IMR-90 (cell line): ENCODE measurements around the gene SIK2. TPM values are rescaled to one million over a fixed set of nuclear protein-coding genes. Genes with fewer than 3 reads are reported as not detected.
A peak's percentile ranks its signal among the peaks of the same experiment; 100 is the strongest.

Experiments
- ATAC-seq: fragments of 200-7000 bp; cut with Tn5 transposase; 2 replicates; pipeline ENCODE4 v1.9.1; 2020; ENCODE audit warnings: low read depth, mild to moderate bottlenecking, moderate library complexity
- BruUV-seq: library from RNA; stranded (reverse); fragments of 400-500 nt; replicated peaks from 2 replicates; lab custom pipeline; 2021; lab: Mats Ljungman, UMichigan
- CTCF ChIA-PET: fragments of 300-600 bp; formaldehyde crosslinking; extraction: SDS; loops from one replicate; lab custom pipeline; 2021; ENCODE audit warnings: antibody characterized with exemption; lab: Yijun Ruan, JAX
- POLR2A ChIA-PET: fragments of 300-600 bp; sonication (Branson Sonifier 250); formaldehyde crosslinking; loops from one replicate; lab custom pipeline; 2022; ENCODE audit warnings: antibody characterized with exemption; ENCODE audit not compliant: unreplicated experiment; lab: Charles Lee
- DNase-seq: peaks from one replicate; pipeline ENCODE4 v3.0.0; 2013
- H2AFZ ChIP-seq: replicated peaks from 2 replicates; pipeline ENCODE3; 2013; ENCODE audit warnings: low read length, mild to moderate bottlenecking; ENCODE audit not compliant: poor library complexity
- H2AK5ac ChIP-seq: 2 replicates; pipeline ENCODE4 v1.6.1; 2013; ENCODE audit warnings: low read depth, low read length, inconsistent platforms
- H2AK9ac ChIP-seq: replicated peaks from 2 replicates; pipeline ENCODE3; 2013; ENCODE audit warnings: mild to moderate bottlenecking, low read depth, low read length, moderate library complexity; ENCODE audit not compliant: poor library complexity
- H2BK120ac ChIP-seq: 2 replicates; pipeline ENCODE4 v1.6.1; 2013; ENCODE audit warnings: low read depth, low read length, inconsistent platforms
- H2BK15ac ChIP-seq: 3 replicates; pipeline ENCODE4 v1.6.1; 2013; ENCODE audit warnings: low read depth, low read length, inconsistent platforms
- H2BK20ac ChIP-seq: 2 replicates; pipeline ENCODE4 v1.6.1; 2013; ENCODE audit warnings: low read depth, mild to moderate bottlenecking, inconsistent platforms, low read length, moderate library complexity
- H2BK5ac ChIP-seq: 2 replicates; pipeline ENCODE4 v1.6.1; 2013; ENCODE audit warnings: mild to moderate bottlenecking, low read depth, low read length, inconsistent platforms; ENCODE audit not compliant: poor library complexity, severe bottlenecking
- H3K14ac ChIP-seq: replicated peaks from 2 replicates; pipeline ENCODE4 v1.6.1; 2013; ENCODE audit warnings: low read depth, low read length, inconsistent platforms
- H3K18ac ChIP-seq: 2 replicates; pipeline ENCODE4 v1.6.1; 2013; ENCODE audit warnings: low read depth, low read length, control low read depth
- H3K23ac ChIP-seq: 2 replicates; pipeline ENCODE4 v1.6.1; 2013; ENCODE audit warnings: low read depth, low read length, inconsistent platforms
- H3K27ac ChIP-seq: 2 replicates; pipeline ENCODE4 v1.5.1; 2013; ENCODE audit warnings: mild to moderate bottlenecking, control low read depth, low read length; ENCODE audit not compliant: insufficient read depth
- H3K27me3 ChIP-seq: 2 replicates; pipeline ENCODE4 v1.6.1; 2013; ENCODE audit warnings: low read length; ENCODE audit not compliant: control insufficient read depth, insufficient read depth
- H3K36me3 ChIP-seq: 2 replicates; pipeline ENCODE4 v1.6.1; 2013; ENCODE audit warnings: low read length, mixed read lengths; ENCODE audit not compliant: control insufficient read depth, insufficient read depth
- H3K4ac ChIP-seq: 2 replicates; pipeline ENCODE4 v1.6.1; 2013; ENCODE audit warnings: low read depth, low read length, inconsistent platforms
- H3K4me1 ChIP-seq: 2 replicates; pipeline ENCODE4 v1.6.1; 2013; ENCODE audit warnings: low read length, mixed read lengths; ENCODE audit not compliant: control insufficient read depth, insufficient read depth
- H3K4me2 ChIP-seq: 2 replicates; pipeline ENCODE4 v1.6.1; 2013; ENCODE audit warnings: low read depth, mild to moderate bottlenecking, control low read depth, low read length, moderate library complexity
- H3K4me3 ChIP-seq: 2 replicates; pipeline ENCODE4 v1.5.1; 2013; ENCODE audit warnings: low read depth, mild to moderate bottlenecking, control low read depth, low read length, moderate library complexity; ENCODE audit not compliant: insufficient read depth
- H3K56ac ChIP-seq: 2 replicates; pipeline ENCODE4 v1.6.1; 2013; ENCODE audit warnings: low read length, inconsistent platforms; ENCODE audit not compliant: insufficient read depth; ENCODE audit errors: extremely low read depth
- H3K79me1 ChIP-seq, 2 experiments: 2 replicates each; pipeline ENCODE4 v1.6.1; 2013; ENCODE audit warnings: low read length in 2 of 2, inconsistent platforms in 1 of 2, low read depth in 1 of 2
- H3K9ac ChIP-seq: 2 replicates; pipeline ENCODE4 v1.6.1; 2013; ENCODE audit warnings: low read depth, low read length, control low read depth
- H3K9me1 ChIP-seq: 2 replicates; pipeline ENCODE4 v1.6.1; 2013; ENCODE audit warnings: low read length, inconsistent platforms; ENCODE audit not compliant: insufficient read depth
- H3K9me3 ChIP-seq: 2 replicates; pipeline ENCODE4 v1.6.1; 2013; ENCODE audit warnings: low read length; ENCODE audit not compliant: control insufficient read depth, insufficient read depth
- H4K20me1 ChIP-seq: 2 replicates; pipeline ENCODE4 v1.6.1; 2013; ENCODE audit warnings: low read length, inconsistent platforms; ENCODE audit not compliant: insufficient read depth
- H4K5ac ChIP-seq: 2 replicates; pipeline ENCODE4 v1.6.1; 2013; ENCODE audit warnings: mild to moderate bottlenecking, low read depth, low read length, control low read depth
- H4K8ac ChIP-seq, 2 experiments: 2 replicates each; pipeline ENCODE4 v1.6.1; 2013; ENCODE audit warnings: low read depth in 2 of 2, low read length in 2 of 2, control low read depth in 1 of 2, inconsistent platforms in 1 of 2
- H4K91ac ChIP-seq: 2 replicates; pipeline ENCODE4 v1.6.1; 2013; ENCODE audit warnings: low read depth, low read length, inconsistent platforms; ENCODE audit not compliant: insufficient read depth
- BHLHE40 ChIP-seq: fragments of 150-350 bp; IDR thresholded peaks from 2 replicates; pipeline ENCODE4 v1.6.1; 2016; ENCODE audit warnings: mild to moderate bottlenecking, low read depth, low read length
- CEBPB ChIP-seq: IDR thresholded peaks from 2 replicates; pipeline ENCODE4 v1.6.1; 2012; ENCODE audit warnings: low read depth, low read length, improper control_type of control experiment
- CHD1 ChIP-seq: IDR thresholded peaks from 2 replicates; pipeline ENCODE4 v1.6.1; 2012; ENCODE audit warnings: low read depth, low read length, improper control_type of control experiment
- CTCF ChIP-seq: conservative IDR thresholded peaks from 2 replicates; pipeline ENCODE4 v1.5.1; 2012; ENCODE audit warnings: mild to moderate bottlenecking, low read depth, low read length, improper control_type of control experiment
- ELK1 ChIP-seq: fragments of 150-350 bp; IDR thresholded peaks from 2 replicates; pipeline ENCODE4 v1.6.1; 2016; ENCODE audit warnings: low read depth, mild to moderate bottlenecking, low read length, moderate library complexity, borderline replicate concordance
- FOS ChIP-seq: fragments of 150-350 bp; IDR thresholded peaks from 2 replicates; pipeline ENCODE4 v1.6.1; 2016; ENCODE audit warnings: low read depth, low read length
- MAZ ChIP-seq: IDR thresholded peaks from 2 replicates; pipeline ENCODE4 v1.6.1; 2012; ENCODE audit warnings: low read depth, mild to moderate bottlenecking, low read length, improper control_type of control experiment, moderate library complexity, borderline replicate concordance
- MXI1 ChIP-seq: IDR thresholded peaks from 2 replicates; pipeline ENCODE4 v1.6.1; 2012; ENCODE audit warnings: low read depth, mild to moderate bottlenecking, low read length, moderate library complexity, borderline replicate concordance
- NFE2L2 ChIP-seq: fragments of 150-350 bp; IDR thresholded peaks from 2 replicates; pipeline ENCODE4 v1.6.1; 2016; ENCODE audit warnings: low read depth, mild to moderate bottlenecking, low read length
- POLR2A ChIP-seq: IDR thresholded peaks from 2 replicates; pipeline ENCODE4 v1.6.1; 2012; ENCODE audit warnings: mild to moderate bottlenecking, low read depth, low read length
- RAD21 ChIP-seq: IDR thresholded peaks from 2 replicates; pipeline ENCODE4 v1.6.1; 2012; ENCODE audit warnings: low read length, improper control_type of control experiment
- RCOR1 ChIP-seq: IDR thresholded peaks from 2 replicates; pipeline ENCODE4 v1.6.1; 2012; ENCODE audit warnings: mild to moderate bottlenecking, low read length, improper control_type of control experiment; ENCODE audit not compliant: insufficient replicate concordance
- RFX5 ChIP-seq: IDR thresholded peaks from 2 replicates; pipeline ENCODE4 v1.8.0; 2012; ENCODE audit warnings: low read depth, mild to moderate bottlenecking, low read length, moderate library complexity
- SMC3 ChIP-seq: fragments of 150-350 bp; IDR thresholded peaks from 2 replicates; pipeline ENCODE4 v1.6.1; 2016; ENCODE audit warnings: low read depth, mild to moderate bottlenecking, antibody characterized with exemption, low read length, moderate library complexity
- USF2 ChIP-seq: fragments of 150-350 bp; IDR thresholded peaks from 2 replicates; pipeline ENCODE4 v1.6.1; 2017; ENCODE audit warnings: mild to moderate bottlenecking, antibody characterized with exemption, low read length, low read depth
- WGBS, 2 experiments: methylation state at CpG; one replicate each; pipeline versions ENCODE4 v1.1.5 to v1.1.7; 2013; ENCODE audit warnings: missing lambda C conversion rate in 2 of 2; ENCODE audit not compliant: insufficient read length in 1 of 2; ENCODE audit errors: extremely low coverage in 2 of 2; 5-methylcytosine and 5-hydroxymethylcytosine counted together
- dilution Hi-C: fragments of 300-500 bp; cut with HindIII; formaldehyde crosslinking; loops from one replicate; pipeline ENCODE4 v1.14.3; 2018; ENCODE audit warnings: low sequenced_read_pairs; ENCODE audit not compliant: unreplicated experiment
- in situ Hi-C: fragments of 300-500 bp; cut with MboI; formaldehyde crosslinking; loops from 3 replicates; pipeline ENCODE4 v1.14.3; 2019; ENCODE audit warnings: low sequenced_read_pairs, inconsistent platforms, mixed read lengths
- intact Hi-C: fragments of 100-400 bp; cut with micrococcal nuclease; formaldehyde crosslinking; loops from 2 replicates; pipeline ENCODE4 v1.10.0; 2022
- polyA plus RNA-seq, 3 experiments: library from polyadenylated mRNA; depleted of rRNA; stranded (reverse); fragments of >200 nt; gene quantifications; 2 replicates each; pipeline ENCODE4 v1.2.3, GENCODE V29; 2012; ENCODE audit warnings: low replicate concordance in 1 of 3
- total RNA-seq: library from RNA; depleted of rRNA; stranded (reverse); fragments of >200 nt; gene quantifications from 2 replicates; pipeline ENCODE4 v1.2.3, GENCODE V29; 2012

SIK2 gene
- total and polyA plus RNA-seq, 2 of the 4 experiments (the other 2 are of a cell fraction): 7.9 to 10.4 TPM

- 56% methylated on average over 2 of the region's 3 CpGs; no CpG with 5 or more reads in 1 of the 2 experiments for WGBS, 2 experiments
- Histone ChIP-seq H4K5ac (peak overlapping the region; percentile 34; the same call in 1 of the 2 replicates), H2BK5ac (peak overlapping the region; percentile 98), H4K8ac (peak overlapping the region; percentile 2 to 43), H4K20me1 (peaks cover 3% of the 10 kb centered on the region; the same call in 1 of the 2 replicates), H3K36me3 (peaks cover 27% of the 10 kb centered on the region), H3K79me1 (peaks cover 6 to 26% of the 10 kb centered on the region in 2 experiments), H3K4me3 (no peak overlapping the region), H2BK20ac (peak overlapping the region; percentile 84), H2AFZ (peak overlapping the region; percentile 64), H2AK5ac (peak overlapping the region; percentile 53), H3K14ac (peak overlapping the region; percentile 88; the same call in 1 of the 2 replicates), H3K9ac (peak overlapping the region; percentile 15; the same call in 1 of the 2 replicates), H4K91ac (peak overlapping the region; percentile 74), H2BK120ac (peak overlapping the region; percentile 94), H3K27ac (peak overlapping the region; percentile 84), H2BK15ac (no peak overlapping the region; the same call in 2 of the 3 replicates), H3K27me3 (no peaks in the 10 kb centered on the region), H3K56ac (peak overlapping the region; percentile 52), H3K9me1 (peaks cover 15% of the 10 kb centered on the region), H3K4me2 (peak overlapping the region; percentile 56), H3K9me3 (no peaks in the 10 kb centered on the region), H3K23ac (peak overlapping the region; percentile 67), H3K4ac (peak overlapping the region; percentile 79), H2AK9ac (no peak overlapping the region), H3K4me1 (peaks cover 34% of the 10 kb centered on the region), H3K18ac (peak overlapping the region; percentile 61; the same call in 1 of the 2 replicates)
- BruUV-seq: no TSS peak
- intact Hi-C loops (no loop called here), in situ Hi-C loops (no loop called here), dilution Hi-C loops (no loop called here)
- CTCF ChIA-PET: interaction anchor here (1.4 kb wide), 1 partner anchor 280 kb away, joined by 3 read pairs; no protein-coding TSS in a partner anchor
- POLR2A ChIA-PET: no interaction called here
- peak; percentile 48 for ATAC-seq
- DNase-seq: peak; percentile 86
- TF ChIP-seq BHLHE40 (no peak), RFX5 (no peak), CEBPB (peak; percentile 85), POLR2A (no peak), USF2 (peak; percentile 30; the same call in 1 of the 2 replicates), MAZ (no peak), CTCF (no peak), FOS (no peak; the same call in 1 of the 2 replicates), RAD21 (no peak), SMC3 (0 out of 2 replicates have a peak, but pooled peaks have one; percentile 2), MXI1 (peak; percentile 74; the same call in 1 of the 2 replicates), NFE2L2 (no peak), CHD1 (no peak), ELK1 (no peak), RCOR1 (no peak)
These were observed 40.4 kb upstream of the SIK2 start for GRCh38 chr11:111561791-111562325.
